Thoracic aorta (tissue), 2 donors: Measurements from ENCODE around the gene GABPB2. TPM values are rescaled to one million over a fixed set of nuclear protein-coding genes. Genes with fewer than 3 reads are reported as not detected.

Experiments used
- ATAC-seq: fragments of 150-250 bp; one replicate; pipeline ENCODE4 v1.8.0; 2017; ENCODE audit warnings: low read depth; ENCODE audit not compliant: insufficient number of reproducible peaks, low FRiP score
- DNase-seq: peaks from one replicate; pipeline ENCODE4 v3.0.0-alpha.2; 2020; ENCODE audit warnings: low spot score
- H3K27ac ChIP-seq, 2 donors: fragments of 200-600 bp; sonication (generic); 1 replicate in 1 of 2; 2 replicates in 1 of 2; pipeline ENCODE4 v1.5.1; 2016; ENCODE audit warnings: mild to moderate bottlenecking in 2 of 2, moderate library complexity in 2 of 2
- H3K27me3 ChIP-seq: fragments of 200-600 bp; sonication (generic); replicated peaks from 2 replicates; pipeline ENCODE4 v1.6.0; 2016; ENCODE audit warnings: mild to moderate bottlenecking; ENCODE audit not compliant: insufficient read depth
- H3K36me3 ChIP-seq: fragments of 200-600 bp; sonication (generic); one replicate; pipeline ENCODE4 v1.5.1; 2016
- H3K4me1 ChIP-seq, 2 donors: fragments of 200-600 bp; sonication (generic); 1 replicate in 1 of 2; 2 replicates in 1 of 2; pipeline versions ENCODE4 v1.5.1 to v1.6.0; 2016; ENCODE audit warnings: low read depth in 2 of 2, mild to moderate bottlenecking in 1 of 2; ENCODE audit not compliant: control insufficient read depth in 1 of 2
- H3K4me3 ChIP-seq: fragments of 200-600 bp; sonication (generic); 2 replicates; pipeline ENCODE4 v1.5.1; 2016; ENCODE audit warnings: mild to moderate bottlenecking
- H3K9me3 ChIP-seq: fragments of 200-600 bp; sonication (generic); 2 replicates; pipeline ENCODE4 v1.5.1; 2016
- total RNA-seq, 2 donors: library from RNA; depleted of rRNA; stranded (reverse); fragments of >200 nt; gene quantifications; one replicate each; pipeline versions ENCODE4 v1.1.0 to v1.2.3, GENCODE V29; 2016
- TF ChIP-seq, protein P1 (sequence below): fragments of 200-600 bp; sonication (generic); IDR thresholded peaks from one replicate; pipeline ENCODE4 v1.5.1; 2019; ENCODE audit warnings: antibody characterized with exemption

GABPB2 gene
- total RNA-seq, 2 donors from 2014 or later = 24.6 to 33.0 TPM

DNA sequence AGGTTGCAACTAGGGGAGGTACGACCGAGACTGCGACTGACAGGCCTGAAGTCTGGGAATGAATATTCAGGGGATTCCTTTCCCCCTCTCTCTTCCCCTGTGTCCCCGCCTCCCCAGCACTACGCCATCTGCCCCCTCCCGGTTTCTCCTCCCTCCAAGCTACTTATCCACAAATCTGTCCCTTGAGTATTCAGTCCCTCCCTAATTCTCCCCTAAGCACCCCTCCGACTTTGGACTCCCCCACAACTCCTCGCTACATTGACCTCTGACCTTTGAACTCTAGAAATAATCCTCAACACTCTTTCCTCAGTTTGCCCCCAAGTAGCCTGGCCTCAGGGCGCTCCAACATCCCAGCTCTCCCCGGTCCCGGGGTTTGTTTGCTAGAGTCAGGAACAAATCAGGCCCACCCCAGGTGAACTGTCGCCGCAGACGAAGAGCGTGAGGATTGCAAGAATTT is 94.7 kb downstream of the GABPB2 start:
- Histone ChIP-seq H3K27ac (peak overlapping the region; percentile 95 to 98), H3K27me3 (no peaks in the 10 kb centered on the region), H3K4me1 (peaks cover 9 to 33% of the 10 kb centered on the region in 2 donors), H3K9me3 (no peaks in the 10 kb centered on the region), H3K4me3 (peak overlapping the region; percentile 87), H3K36me3 (peaks cover 22% of the 10 kb centered on the region)
- ATAC-seq = peak; percentile 52
- no peak for DNase-seq
- TF ChIP-seq, protein P1, sequence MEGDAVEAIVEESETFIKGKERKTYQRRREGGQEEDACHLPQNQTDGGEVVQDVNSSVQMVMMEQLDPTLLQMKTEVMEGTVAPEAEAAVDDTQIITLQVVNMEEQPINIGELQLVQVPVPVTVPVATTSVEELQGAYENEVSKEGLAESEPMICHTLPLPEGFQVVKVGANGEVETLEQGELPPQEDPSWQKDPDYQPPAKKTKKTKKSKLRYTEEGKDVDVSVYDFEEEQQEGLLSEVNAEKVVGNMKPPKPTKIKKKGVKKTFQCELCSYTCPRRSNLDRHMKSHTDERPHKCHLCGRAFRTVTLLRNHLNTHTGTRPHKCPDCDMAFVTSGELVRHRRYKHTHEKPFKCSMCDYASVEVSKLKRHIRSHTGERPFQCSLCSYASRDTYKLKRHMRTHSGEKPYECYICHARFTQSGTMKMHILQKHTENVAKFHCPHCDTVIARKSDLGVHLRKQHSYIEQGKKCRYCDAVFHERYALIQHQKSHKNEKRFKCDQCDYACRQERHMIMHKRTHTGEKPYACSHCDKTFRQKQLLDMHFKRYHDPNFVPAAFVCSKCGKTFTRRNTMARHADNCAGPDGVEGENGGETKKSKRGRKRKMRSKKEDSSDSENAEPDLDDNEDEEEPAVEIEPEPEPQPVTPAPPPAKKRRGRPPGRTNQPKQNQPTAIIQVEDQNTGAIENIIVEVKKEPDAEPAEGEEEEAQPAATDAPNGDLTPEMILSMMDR = no peak

DNA sequence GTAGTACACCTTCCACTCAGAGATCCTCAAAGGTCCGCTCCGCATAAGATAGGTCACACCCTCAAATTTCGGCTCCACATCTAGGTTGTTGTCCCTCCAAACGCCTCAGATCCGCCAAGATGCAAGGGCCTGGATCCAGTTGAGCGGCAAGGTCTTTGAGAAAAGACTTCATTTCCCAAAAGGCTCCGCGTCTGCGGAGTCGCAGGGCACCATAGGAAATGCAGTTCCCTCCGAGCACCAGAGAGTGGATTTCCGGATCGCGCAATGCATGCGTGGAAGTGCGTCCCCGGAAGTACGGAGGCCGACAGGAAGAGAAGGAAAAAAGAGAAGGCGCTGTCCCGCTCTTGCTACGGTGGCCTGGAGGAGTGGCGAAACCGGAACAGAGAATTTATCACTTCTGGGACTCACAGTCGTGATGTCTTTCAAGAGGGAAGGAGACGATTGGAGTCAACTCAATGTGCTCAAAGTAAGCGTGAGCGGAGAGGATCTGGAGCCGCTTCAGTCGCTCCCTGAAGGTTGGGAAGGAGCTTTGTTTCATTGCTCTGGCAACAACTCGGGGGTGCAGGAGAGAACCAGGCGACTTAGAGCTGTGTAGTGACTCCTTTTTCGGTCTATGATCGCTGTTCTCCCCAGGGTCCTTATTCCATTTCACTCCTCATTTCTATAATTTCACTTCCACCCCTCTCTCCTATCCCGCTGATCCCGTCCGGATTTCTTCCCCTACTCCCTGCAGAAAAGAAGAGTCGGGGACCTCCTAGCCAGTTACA is 95.4 kb downstream of the GABPB2 start, which contains the start of the genes LYSMD1 and SCNM1:
TSS of gene LYSMD1 (minus strand) at position 165 of the 767 bp plus-strand sequence. CDS start 644 bp downstream, outside the sequence.
TSS of gene SCNM1 (plus strand) at position 407 of the 767 bp plus-strand sequence. CDS start at position 416, 9 bp downstream.
- no peaks in the 10 kb centered on the region for H3K27me3 ChIP-seq
- peak within 1 kb of the TSS; percentile 87 for H3K4me3 ChIP-seq
- peaks cover 9 to 27% of the 10 kb centered on the region in 2 donors for H3K4me1 ChIP-seq
- peak within 1 kb of the TSS; percentile 95 to 98 for H3K27ac ChIP-seq
- H3K36me3 ChIP-seq = peaks cover 22% of the 10 kb centered on the region
- DNase-seq = peak; percentile 93
- TF ChIP-seq, protein P1 = no peak
- peak; percentile 85 for ATAC-seq
- no peaks in the 10 kb centered on the region for H3K9me3 ChIP-seq

DNA sequence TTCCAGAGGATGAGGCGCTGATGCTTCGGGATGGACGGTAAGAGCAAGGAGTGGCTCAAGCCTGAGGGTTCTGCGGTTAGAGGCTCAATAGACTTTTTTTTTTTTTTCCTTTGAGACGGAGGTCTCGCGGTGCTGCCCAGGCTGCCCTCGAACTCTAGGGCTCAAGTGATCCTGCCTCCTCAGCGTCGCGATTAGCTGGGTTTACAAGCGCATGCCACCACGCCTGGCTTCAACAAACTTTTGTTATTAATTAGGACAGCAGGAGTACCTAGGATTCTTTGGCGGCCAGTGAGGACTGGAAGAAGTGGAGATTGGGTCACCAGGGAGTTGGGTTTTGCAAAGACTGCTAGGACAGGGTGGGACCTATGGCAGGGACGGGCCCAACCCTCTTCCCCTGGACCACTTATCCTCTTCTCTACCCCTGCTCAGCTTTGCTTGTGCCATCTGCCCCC is 96.0 kb downstream of the GABPB2 start:
- Histone ChIP-seq H3K27me3 (no peaks in the 10 kb centered on the region), H3K4me3 (peak overlapping the region; percentile 87), H3K4me1 (peaks cover 9 to 25% of the 10 kb centered on the region in 2 donors), H3K36me3 (peaks cover 20% of the 10 kb centered on the region), H3K27ac (peak overlapping the region; percentile 95 to 98), H3K9me3 (no peaks in the 10 kb centered on the region)
- TF ChIP-seq, protein P1 = no peak
- ATAC-seq = no peak
- no peak for DNase-seq

DNA sequence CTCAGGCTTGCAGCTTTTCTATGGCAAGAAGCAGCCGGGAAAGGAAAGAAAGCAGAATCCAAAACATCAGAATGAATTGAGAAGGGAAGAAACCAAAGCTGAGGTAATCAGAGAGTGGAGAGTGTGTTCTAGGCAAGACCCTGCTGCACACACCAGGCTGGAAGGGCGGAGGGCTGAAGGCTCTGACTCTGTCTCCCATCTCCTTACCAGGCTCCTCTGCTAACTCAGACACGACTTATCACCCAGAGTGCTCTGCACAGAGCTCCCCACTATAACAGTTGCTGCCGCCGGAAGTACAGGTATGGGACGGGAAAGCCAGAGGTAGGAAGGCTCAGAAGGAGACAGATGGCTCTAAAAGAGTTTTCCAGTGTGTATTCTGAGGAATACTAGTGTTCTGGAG is 96.6 kb downstream of the GABPB2 start:
- ATAC-seq (no peak), DNase-seq (no peak)
- peak overlapping the region; percentile 87 for H3K4me3 ChIP-seq
- peaks cover 17% of the 10 kb centered on the region for H3K36me3 ChIP-seq
- TF ChIP-seq, protein P1 = no peak
- peaks cover 9 to 25% of the 10 kb centered on the region in 2 donors for H3K4me1 ChIP-seq
- H3K27ac ChIP-seq = peak overlapping the region in 1 of 2 donors; percentile 95
- H3K9me3 ChIP-seq = no peaks in the 10 kb centered on the region
- no peaks in the 10 kb centered on the region for H3K27me3 ChIP-seq

DNA sequence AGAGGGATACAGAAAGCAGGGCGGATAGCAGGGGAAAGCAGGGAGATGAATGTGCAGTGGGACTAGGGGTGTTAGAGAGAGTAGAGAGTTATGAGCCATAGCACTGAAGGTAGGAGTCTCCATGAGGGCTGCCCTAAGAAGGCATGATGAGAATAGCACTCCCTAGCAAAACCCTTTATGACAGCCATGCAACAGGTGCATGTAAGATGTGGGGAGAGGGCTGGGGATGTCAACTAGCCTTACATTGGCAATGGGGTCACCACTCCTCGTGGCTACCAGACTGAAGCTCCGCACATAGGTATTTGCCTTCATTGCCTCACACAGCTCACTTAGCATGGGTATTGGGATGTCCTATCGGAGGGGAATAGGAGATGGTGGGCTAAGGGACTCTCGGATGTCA is 100.6 kb downstream of the GABPB2 start:
- no peak overlapping the region for H3K27ac ChIP-seq
- TF ChIP-seq, protein P1 = no peak
- H3K9me3 ChIP-seq = no peaks in the 10 kb centered on the region
- DNase-seq = no peak
- peaks cover 29% of the 10 kb centered on the region for H3K36me3 ChIP-seq
- no peak for ATAC-seq
- H3K4me3 ChIP-seq = no peak overlapping the region
- peaks cover 9 to 11% of the 10 kb centered on the region in 2 donors for H3K4me1 ChIP-seq
- no peaks in the 10 kb centered on the region for H3K27me3 ChIP-seq
